SK-N-SH (cell line): ENCODE data around the gene CD300E.

Source experiments
- EP300 ChIP-seq, 2 experiments: IDR thresholded peaks; 2 replicates each; pipeline versions ENCODE4 v1.4.0 to v1.6.1; 2012; ENCODE audit warnings: borderline replicate concordance in 1 of 2, low read depth in 1 of 2, low read length in 1 of 2
- EZH2phosphoT487 ChIP-seq: fragments of 200-600 bp; sonication (generic); IDR thresholded peaks from 2 replicates; pipeline ENCODE4 v1.6.1; 2017; ENCODE audit warnings: low read depth, mixed run types, mild to moderate bottlenecking, antibody characterized with exemption, moderate library complexity, borderline replicate concordance
- PBX3 ChIP-seq: IDR thresholded peaks from 2 replicates; pipeline ENCODE4; 2012
- SMC3 ChIP-seq: IDR thresholded peaks from 2 replicates; pipeline ENCODE4 v1.6.1; 2012; ENCODE audit warnings: low read depth, low read length, improper control_type of control experiment

DNA sequence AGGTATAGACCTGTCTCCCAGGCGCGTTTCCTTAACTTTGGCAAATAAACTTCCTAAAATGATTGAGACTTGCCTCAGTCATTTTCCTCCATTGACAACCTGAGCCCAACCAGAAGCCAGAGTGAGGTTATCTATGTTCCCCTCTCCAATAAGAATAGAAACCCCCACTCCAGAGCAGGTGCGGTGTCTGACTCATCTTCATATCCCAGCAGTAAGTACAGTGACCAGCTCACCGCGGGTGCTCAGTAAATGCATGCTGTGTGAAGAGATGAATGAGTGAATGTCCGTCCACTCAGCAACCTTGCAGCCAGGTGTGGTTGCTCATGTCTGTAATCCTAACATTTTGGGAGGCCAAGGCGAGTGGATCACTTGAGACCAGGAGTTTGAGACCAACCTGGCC lies 19.5 kb upstream of the CD300E start:
- TF ChIP-seq EZH2phosphoT487 (no peak), EP300 (IDR thresholded peaks at IDR 0.05; ENCODE audit: borderline replicate concordance in 1 of 2, low read depth in 1 of 2, low read length in 1 of 2) (no peak), SMC3 (no peak), PBX3 (no peak)
